ENCODE measurements around the gene SCAPER.
A peak's percentile ranks its signal among the peaks of the same experiment; 100 is the strongest.

SCAPER gene

DNA sequence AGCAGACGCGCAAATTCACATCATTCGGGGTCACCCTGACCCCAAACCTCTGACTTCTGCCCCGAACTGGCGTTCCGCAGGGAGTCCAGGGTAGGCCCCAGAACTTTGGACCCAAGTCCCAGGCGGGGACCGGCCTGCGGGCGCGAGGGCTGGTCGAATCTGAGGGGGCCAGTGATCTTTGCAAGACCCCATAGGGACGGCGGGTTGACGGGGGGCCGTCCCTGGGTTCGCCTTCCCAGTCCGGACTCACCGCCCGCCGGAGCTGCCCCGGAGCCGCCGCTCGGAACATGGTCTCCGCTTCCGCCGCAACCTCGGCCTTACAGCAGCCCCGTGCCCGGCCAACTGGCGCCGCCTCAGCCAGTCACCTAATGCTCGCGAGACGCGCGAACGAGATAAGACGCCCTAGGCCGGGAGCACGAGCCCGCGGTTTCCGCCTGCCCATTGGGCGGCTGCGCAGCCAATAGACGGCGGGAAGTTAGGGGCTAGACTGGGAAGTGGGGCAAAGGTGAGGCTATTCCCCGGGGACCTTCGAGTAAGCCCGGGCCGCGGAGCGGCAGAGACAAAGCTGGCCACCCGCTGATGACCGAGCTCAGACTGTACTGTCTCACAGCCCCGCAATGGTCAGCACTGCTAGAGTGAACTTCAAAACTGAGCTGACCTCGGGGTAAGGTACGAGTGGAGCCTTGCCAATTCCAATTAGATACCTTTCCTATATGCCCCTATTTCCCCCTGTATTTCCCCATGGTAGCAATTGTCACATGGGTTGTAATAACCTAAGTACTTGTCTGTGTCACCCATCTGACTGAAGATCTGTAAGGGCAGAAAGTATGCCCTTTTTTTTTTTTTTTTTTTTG, 593.8 kb downstream of the SCAPER start, which contains the start of gene ETFA:
Gene ETFA, minus strand, starts transcription at position 370 of the 854 bp plus-strand sequence. Its CDS starts 81 bp downstream, at position 289.
- H3K4me1 ChIP-seq (ENCODE audit: control insufficient read depth, insufficient read depth, low read length), result peaks cover 16% of the 10 kb centered on the region; the same call in 1 of the 2 replicates
- CTCF ChIA-PET, result interaction anchor here (1.0 to 2.5 kb wide), 2 partner anchors 19 to 556 kb away, joined by 3 to 8 read pairs; no protein-coding TSS in a partner anchor
- POLR2A ChIA-PET, result interaction anchor here (0.6 to 3.6 kb wide), 17 partner anchors 10 to 125 kb away, joined by 3 to 83 read pairs (median 4); partner anchors contain the start of gene ISL2
- TF ChIP-seq PATZ1 (tag by site-specific recombination; IDR thresholded peaks at IDR 0.05), result peak; percentile 71
- TF ChIP-seq ZBTB1 (tag by site-specific recombination; IDR thresholded peaks at IDR 0.05), result peak; percentile 63; the same call in 1 of the 2 replicates
- TF ChIP-seq ZNF366 (tag by site-specific recombination; conservative IDR thresholded peaks at IDR 0.05), result peak; percentile 9; the same call in 1 of the 2 replicates
- TF ChIP-seq, protein P1, sequence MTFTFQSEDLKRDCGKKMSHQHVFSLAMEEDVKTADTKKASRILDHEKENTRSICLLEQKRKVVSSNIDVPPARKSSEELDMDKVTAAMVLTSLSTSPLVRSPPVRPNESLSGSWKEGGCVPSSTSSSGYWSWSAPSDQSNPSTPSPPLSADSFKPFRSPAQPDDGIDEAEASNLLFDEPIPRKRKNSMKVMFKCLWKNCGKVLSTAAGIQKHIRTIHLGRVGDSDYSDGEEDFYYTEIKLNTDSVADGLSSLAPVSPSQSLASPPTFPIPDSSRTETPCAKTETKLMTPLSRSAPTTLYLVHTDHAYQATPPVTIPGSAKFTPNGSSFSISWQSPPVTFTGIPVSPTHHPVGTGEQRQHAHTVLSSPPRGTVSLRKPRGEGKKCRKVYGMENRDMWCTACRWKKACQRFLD (tag by site-specific recombination; IDR thresholded peaks at IDR 0.05), result no peak
- TF ChIP-seq ZXDB (tag by site-specific recombination; IDR thresholded peaks at IDR 0.05), result peak; percentile 89
- TF ChIP-seq ZNF658 (tag by site-specific recombination; IDR thresholded peaks at IDR 0.05), result no peak
- peak; percentile 57 for TF ChIP-seq BCL11A (tag by site-specific recombination; IDR thresholded peaks at IDR 0.05; ENCODE audit: low read depth)
- TF ChIP-seq, protein P2, sequence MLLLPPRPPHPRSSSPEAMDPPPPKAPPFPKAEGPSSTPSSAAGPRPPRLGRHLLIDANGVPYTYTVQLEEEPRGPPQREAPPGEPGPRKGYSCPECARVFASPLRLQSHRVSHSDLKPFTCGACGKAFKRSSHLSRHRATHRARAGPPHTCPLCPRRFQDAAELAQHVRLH (tag by site-specific recombination; IDR thresholded peaks at IDR 0.05), result no peak; the same call in 1 of the 2 replicates
- TF ChIP-seq, protein P3, sequence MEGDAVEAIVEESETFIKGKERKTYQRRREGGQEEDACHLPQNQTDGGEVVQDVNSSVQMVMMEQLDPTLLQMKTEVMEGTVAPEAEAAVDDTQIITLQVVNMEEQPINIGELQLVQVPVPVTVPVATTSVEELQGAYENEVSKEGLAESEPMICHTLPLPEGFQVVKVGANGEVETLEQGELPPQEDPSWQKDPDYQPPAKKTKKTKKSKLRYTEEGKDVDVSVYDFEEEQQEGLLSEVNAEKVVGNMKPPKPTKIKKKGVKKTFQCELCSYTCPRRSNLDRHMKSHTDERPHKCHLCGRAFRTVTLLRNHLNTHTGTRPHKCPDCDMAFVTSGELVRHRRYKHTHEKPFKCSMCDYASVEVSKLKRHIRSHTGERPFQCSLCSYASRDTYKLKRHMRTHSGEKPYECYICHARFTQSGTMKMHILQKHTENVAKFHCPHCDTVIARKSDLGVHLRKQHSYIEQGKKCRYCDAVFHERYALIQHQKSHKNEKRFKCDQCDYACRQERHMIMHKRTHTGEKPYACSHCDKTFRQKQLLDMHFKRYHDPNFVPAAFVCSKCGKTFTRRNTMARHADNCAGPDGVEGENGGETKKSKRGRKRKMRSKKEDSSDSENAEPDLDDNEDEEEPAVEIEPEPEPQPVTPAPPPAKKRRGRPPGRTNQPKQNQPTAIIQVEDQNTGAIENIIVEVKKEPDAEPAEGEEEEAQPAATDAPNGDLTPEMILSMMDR (tag by site-specific recombination; IDR thresholded peaks at IDR 0.05), result peak; percentile 39; the same call in 1 of the 2 replicates
- no peak for TF ChIP-seq ZNF311 (tag by site-specific recombination; IDR thresholded peaks at IDR 0.05; ENCODE audit: borderline replicate concordance)
- 0 out of 2 replicates have a peak, but pooled peaks have one; percentile 42 for TF ChIP-seq MZF1 (tag by site-specific recombination; IDR thresholded peaks at IDR 0.05; ENCODE audit: borderline replicate concordance)
- peak; percentile 39; the same call in 1 of the 2 replicates for TF ChIP-seq ZFP69B (tag by site-specific recombination; IDR thresholded peaks at IDR 0.05)
- peak; percentile 79 for TF ChIP-seq ZEB2 (tag by site-specific recombination; IDR thresholded peaks at IDR 0.05)
- TF ChIP-seq MYNN (tag by site-specific recombination; IDR thresholded peaks at IDR 0.05; ENCODE audit: borderline replicate concordance), result no peak
- peak; percentile 96 for TF ChIP-seq PBX3 (CRISPR knock-in tag; IDR thresholded peaks at IDR 0.05)
- TF ChIP-seq ZNF843 (tag by site-specific recombination; IDR thresholded peaks at IDR 0.05), result peak; percentile 72
- 0 out of 2 replicates have a peak, but pooled peaks have one; percentile 24 for TF ChIP-seq TRIM28 (IDR thresholded peaks at IDR 0.05; ENCODE audit: borderline replicate concordance, low read length)
- TF ChIP-seq ZNF214 (tag by site-specific recombination; IDR thresholded peaks at IDR 0.05; ENCODE audit: borderline replicate concordance), result no peak
- TF ChIP-seq, protein P4, sequence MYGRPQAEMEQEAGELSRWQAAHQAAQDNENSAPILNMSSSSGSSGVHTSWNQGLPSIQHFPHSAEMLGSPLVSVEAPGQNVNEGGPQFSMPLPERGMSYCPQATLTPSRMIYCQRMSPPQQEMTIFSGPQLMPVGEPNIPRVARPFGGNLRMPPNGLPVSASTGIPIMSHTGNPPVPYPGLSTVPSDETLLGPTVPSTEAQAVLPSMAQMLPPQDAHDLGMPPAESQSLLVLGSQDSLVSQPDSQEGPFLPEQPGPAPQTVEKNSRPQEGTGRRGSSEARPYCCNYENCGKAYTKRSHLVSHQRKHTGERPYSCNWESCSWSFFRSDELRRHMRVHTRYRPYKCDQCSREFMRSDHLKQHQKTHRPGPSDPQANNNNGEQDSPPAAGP (tag by site-specific recombination; IDR thresholded peaks at IDR 0.05), result peak; percentile 60; the same call in 1 of the 2 replicates
- TF ChIP-seq ZNF558 (tag by site-specific recombination; IDR thresholded peaks at IDR 0.05), result peak; percentile 28; the same call in 1 of the 2 replicates
- TF ChIP-seq, protein P5, sequence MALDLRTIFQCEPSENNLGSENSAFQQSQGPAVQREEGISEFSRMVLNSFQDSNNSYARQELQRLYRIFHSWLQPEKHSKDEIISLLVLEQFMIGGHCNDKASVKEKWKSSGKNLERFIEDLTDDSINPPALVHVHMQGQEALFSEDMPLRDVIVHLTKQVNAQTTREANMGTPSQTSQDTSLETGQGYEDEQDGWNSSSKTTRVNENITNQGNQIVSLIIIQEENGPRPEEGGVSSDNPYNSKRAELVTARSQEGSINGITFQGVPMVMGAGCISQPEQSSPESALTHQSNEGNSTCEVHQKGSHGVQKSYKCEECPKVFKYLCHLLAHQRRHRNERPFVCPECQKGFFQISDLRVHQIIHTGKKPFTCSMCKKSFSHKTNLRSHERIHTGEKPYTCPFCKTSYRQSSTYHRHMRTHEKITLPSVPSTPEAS (tag by site-specific recombination; IDR thresholded peaks at IDR 0.05), result no peak; the same call in 1 of the 2 replicates
- TF ChIP-seq ZNF610 (tag by site-specific recombination; IDR thresholded peaks at IDR 0.05; ENCODE audit: borderline replicate concordance), result peak; percentile 95
- no peak for TF ChIP-seq HOXC10 (CRISPR knock-in tag; IDR thresholded peaks at IDR 0.05)
- TF ChIP-seq FEZF1 (tag by site-specific recombination; IDR thresholded peaks at IDR 0.05), result peak; percentile 12; the same call in 1 of the 2 replicates
- TF ChIP-seq SALL2 (tag by site-specific recombination; IDR thresholded peaks at IDR 0.05; ENCODE audit: borderline replicate concordance), result no peak
- TF ChIP-seq ZNF76 (tag by site-specific recombination; IDR thresholded peaks at IDR 0.05; ENCODE audit: borderline replicate concordance, low read depth), result peak; percentile 49; the same call in 1 of the 2 replicates
- peak; percentile 73 for TF ChIP-seq SP7 (tag by site-specific recombination; IDR thresholded peaks at IDR 0.05)
- peak; percentile 56 for TF ChIP-seq YY2 (tag by site-specific recombination; IDR thresholded peaks at IDR 0.05)

More for the DNA sequence above, 593.8 kb downstream of the SCAPER start, which contains the start of gene ETFA:
- peaks cover 0 to 4% of the 10 kb centered on the region in 2 experiments; a peak in 1 of 3 replicates for H3K36me3 ChIP-seq (ENCODE audit: control insufficient read depth in 2 of 2, insufficient read depth in 1 of 2, low read length in 2 of 2)
- peak within 1 kb of the TSS; percentile 84 for H3K27ac ChIP-seq (ENCODE audit: extremely low read depth, low read depth, low read length)
- no peaks in the 10 kb centered on the region for H3K9me3 ChIP-seq (ENCODE audit: control insufficient read depth, insufficient read depth, low read depth, low read length)
- H3K4me3 ChIP-seq (ENCODE audit: low read depth, low read length), result peak within 1 kb of the TSS; percentile 77

All from HEK293 (cell line).